Lung (tissue), 12 donors: ENCODE data around the gene KCND2. TPM values are rescaled to one million over a fixed set of nuclear protein-coding genes. Genes with fewer than 3 reads are reported as not detected.

Experiments
- ATAC-seq: fragments of 200-7000 bp; cut with Tn5 transposase; one replicate; pipeline ENCODE4 v1.9.1; 2020; ENCODE audit warnings: moderate number of reproducible peaks; ENCODE audit not compliant: insufficient read depth, low FRiP score
- DNase-seq, 3 donors: peaks; one replicate each; pipeline ENCODE4 v3.0.0-alpha.2; 2013 to 2017
- H3K27ac ChIP-seq, 2 donors: one replicate each; pipeline ENCODE4 v1.5.1; 2013; ENCODE audit warnings: mild to moderate bottlenecking in 2 of 2, moderate library complexity in 2 of 2, control low read depth in 1 of 2, inconsistent platforms in 1 of 2, low read depth in 1 of 2, low read length in 1 of 2
- H3K27me3 ChIP-seq, 3 donors: one replicate each; pipeline ENCODE4 v1.5.1; 2013; ENCODE audit warnings: low read length in 2 of 3; ENCODE audit not compliant: control insufficient read depth in 3 of 3, insufficient read depth in 3 of 3
- H3K36me3 ChIP-seq, 4 donors: one replicate each; pipeline ENCODE4 v1.5.1; 2013; ENCODE audit warnings: low read length in 4 of 4, mild to moderate bottlenecking in 1 of 4, moderate library complexity in 1 of 4; ENCODE audit not compliant: control insufficient read depth in 4 of 4, insufficient read depth in 4 of 4
- H3K4me1 ChIP-seq, 5 donors: one replicate each; pipeline ENCODE4 v1.5.1; 2013; ENCODE audit warnings: low read length in 5 of 5, mild to moderate bottlenecking in 2 of 5, moderate library complexity in 1 of 5; ENCODE audit not compliant: control insufficient read depth in 5 of 5, insufficient read depth in 5 of 5
- H3K4me3 ChIP-seq: one replicate; pipeline ENCODE4 v1.5.1; 2013; ENCODE audit warnings: mild to moderate bottlenecking, control low read depth, moderate library complexity
- H3K9ac ChIP-seq, 2 donors: one replicate each; pipeline ENCODE4 v1.5.1; 2013; ENCODE audit warnings: low read length in 2 of 2, control low read depth in 1 of 2; ENCODE audit not compliant: insufficient read depth in 1 of 2
- H3K9me3 ChIP-seq, 4 donors: one replicate each; pipeline ENCODE4 v1.5.1; 2013; ENCODE audit warnings: low read length in 3 of 4, mild to moderate bottlenecking in 1 of 4, moderate library complexity in 1 of 4; ENCODE audit not compliant: control insufficient read depth in 4 of 4, insufficient read depth in 3 of 4
- CTCF ChIP-seq: IDR thresholded peaks from 2 replicates; pipeline ENCODE4 v1.5.1; 2012; ENCODE audit warnings: mild to moderate bottlenecking; ENCODE audit errors: control extremely low read depth, extremely low read depth
- WGBS, 2 donors: extraction: QIAGEN DNeasy Blood & Tissue Kit; methylation state at CpG; one replicate each; pipeline ENCODE4 v1.1.7; 2013; 5-methylcytosine and 5-hydroxymethylcytosine counted together
- polyA plus RNA-seq, 2 donors: library from polyadenylated mRNA; stranded (reverse); fragments of 200-250 nt; gene quantifications; one replicate each; pipeline ENCODE4 v1.2.1, GENCODE V29; 2013
- total RNA-seq, 2 donors: library from RNA; depleted of rRNA in 1 of 2; stranded (reverse); fragments of >200 nt in 1 of 2; gene quantifications; one replicate each; pipeline ENCODE4 v1.2.1, GENCODE V29; 2014 to 2021
- donor health status: control.
- donor health status: control.
- donor health status: Bipolar disorder and iron deficiency.
- donor health status: healthy.
- donor health status: DM: yes; HTN: yes; CAD: no.

Gene KCND2
- total and polyA plus RNA-seq, 4 donors = 0.03 to 1.1 (median 0.10) TPM

GRCh38 chr7:120502132-120502531, 229.2 kb downstream of the KCND2 start:
- H3K4me3 ChIP-seq = no peak overlapping the region
- no peaks in the 10 kb centered on the region for H3K36me3 ChIP-seq
- no peaks in the 10 kb centered on the region for H3K27me3 ChIP-seq
- no peak for TF ChIP-seq CTCF
- no peaks in the 10 kb centered on the region for H3K9me3 ChIP-seq
- no peak for DNase-seq
- H3K27ac ChIP-seq = no peak overlapping the region
- ATAC-seq = no peak
- no peaks in the 10 kb centered on the region for H3K4me1 ChIP-seq
- no peak overlapping the region for H3K9ac ChIP-seq
- 16 to 38% methylated on average over 1 of the region's 1 CpG for WGBS, 2 donors

- Histone ChIP-seq H3K36me3 (no peaks in the 10 kb centered on the region), H3K27me3 (no peaks in the 10 kb centered on the region), H3K27ac (no peak overlapping the region), H3K4me1 (no peaks in the 10 kb centered on the region), H3K4me3 (no peak overlapping the region), H3K9me3 (no peaks in the 10 kb centered on the region), H3K9ac (no peak overlapping the region)
- ATAC-seq (no peak), DNase-seq (peak in 1 of 3 donors; percentile 15)
- TF ChIP-seq CTCF = no peak
- 67 to 85% methylated on average over 1 of the region's 1 CpG for WGBS, 2 donors
Measured at GRCh38 chr7:120502825-120503224, 229.8 kb downstream of the KCND2 start.

- no peaks in the 10 kb centered on the region for H3K36me3 ChIP-seq
- H3K9ac ChIP-seq = no peak overlapping the region
- no peak for TF ChIP-seq CTCF
- DNase-seq (no peak), ATAC-seq (no peak)
- H3K4me3 ChIP-seq = no peak overlapping the region
- H3K27ac ChIP-seq = no peak overlapping the region
- no peaks in the 10 kb centered on the region for H3K4me1 ChIP-seq
- no peaks in the 10 kb centered on the region for H3K27me3 ChIP-seq
- H3K9me3 ChIP-seq = no peaks in the 10 kb centered on the region
Measured at GRCh38 chr7:120504386-120504785, 231.4 kb downstream of the KCND2 start.

GRCh38 chr7:120505770-120506169, 232.8 kb downstream of the KCND2 start:
- no peaks in the 10 kb centered on the region for H3K36me3 ChIP-seq
- no peaks in the 10 kb centered on the region for H3K4me1 ChIP-seq
- no peak for ATAC-seq
- no peak for TF ChIP-seq CTCF
- DNase-seq = no peak
- no peak overlapping the region for H3K9ac ChIP-seq
- no peak overlapping the region for H3K27ac ChIP-seq
- H3K9me3 ChIP-seq = no peaks in the 10 kb centered on the region
- H3K4me3 ChIP-seq = no peak overlapping the region
- no peaks in the 10 kb centered on the region for H3K27me3 ChIP-seq
